K562 (cell line): Measurements from ENCODE around the gene SUDS3. TPM values are rescaled to one million over a fixed set of nuclear protein-coding genes. Genes with fewer than 3 reads are reported as not detected.
A peak's percentile ranks its signal among the peaks of the same experiment; 100 is the strongest.

Experiments used
- HNRNPH1 ChIP-seq: fragments of 200-400 bp; formaldehyde crosslinking; optimal IDR thresholded peaks from 2 replicates; pipeline ENCODE3; 2017; ENCODE audit warnings: low read depth, mild to moderate bottlenecking, low read length, moderate library complexity
- RAD51 ChIP-seq: fragments of 450-650 bp; IDR thresholded peaks from 2 replicates; pipeline ENCODE4 v1.7.1; 2016; ENCODE audit warnings: low read depth, mild to moderate bottlenecking, borderline replicate concordance
- SMAD4 ChIP-seq: fragments of 250-450 bp; sonication (Bioruptor Pico); conservative IDR thresholded peaks from 2 replicates; pipeline ENCODE4 v1.8.0; 2021; ENCODE audit warnings: inconsistent platforms, mild to moderate bottlenecking, moderate library complexity
- SMARCA4 ChIP-seq: fragments of 450-650 bp; IDR thresholded peaks from 2 replicates; pipeline ENCODE4 v1.6.1; 2016
- STAT5B ChIP-seq: fragments of 250-450 bp; sonication (Bioruptor Pico); IDR thresholded peaks from 2 replicates; pipeline ENCODE4 v1.8.0; 2021; ENCODE audit warnings: mild to moderate bottlenecking, inconsistent platforms
- TCF7L2 ChIP-seq: fragments of 150-350 bp; IDR thresholded peaks from 2 replicates; pipeline ENCODE4 v1.6.1; 2016; ENCODE audit warnings: low read depth, mild to moderate bottlenecking, low read length, moderate library complexity
- YBX1 ChIP-seq: fragments of 450-650 bp; IDR thresholded peaks from 2 replicates; pipeline ENCODE4 v1.7.1; 2016; ENCODE audit warnings: mild to moderate bottlenecking
- ZFP30 ChIP-seq: fragments of 250-450 bp; sonication (Bioruptor Pico); IDR thresholded peaks from 2 replicates; pipeline ENCODE4 v1.8.0; 2022; ENCODE audit warnings: moderate library complexity, mild to moderate bottlenecking, inconsistent platforms, borderline replicate concordance
- ZNF431 ChIP-seq: sonication (generic); formaldehyde crosslinking; IDR thresholded peaks from 2 replicates; pipeline ENCODE4 v1.8.0; 2022; ENCODE audit warnings: mild to moderate bottlenecking, missing genetic modification reagents
- polyA plus RNA-seq, 8 experiments: library from polyadenylated mRNA; depleted of rRNA in 4 of 8; stranded (reverse) in 5 of 8; unstranded in 3 of 8; fragments of >200 nt; fragmentation: Nextera tagmentation in 2 of 8; fragmentation: Illumina TruSeq in 1 of 8; extraction: Ambion mirVana in 2 of 8; extraction: Trizol in 1 of 8; gene quantifications; 2 replicates each; pipeline versions ENCODE4 v1.2.1 to v1.2.3, GENCODE V29; 2011 to 2014; ENCODE audit warnings: inconsistent platforms in 1 of 8, missing spikeins in 1 of 8
- total RNA-seq, 7 experiments: library from RNA; depleted of rRNA in 6 of 7; stranded (reverse); fragments of >200 nt in 6 of 7; fragmentation: Illumina TruSeq in 2 of 7; extraction: Trizol in 2 of 7; gene quantifications; 2 replicates each; pipeline versions ENCODE4 v1.2.1 to v1.2.3, GENCODE V29; 2011 to 2021; ENCODE audit warnings: low replicate concordance in 1 of 7
- TF ChIP-seq, protein P1 (sequence below): IDR thresholded peaks from 2 replicates; pipeline ENCODE4 v1.6.1; 2016; ENCODE audit warnings: missing genetic modification characterization, missing compliant biosample characterization
- TF ChIP-seq, protein P2 (sequence below): fragments of 250-450 bp; sonication (Bioruptor Pico); IDR thresholded peaks from 2 replicates; pipeline ENCODE4 v1.4.0; 2020; ENCODE audit warnings: mild to moderate bottlenecking
- TF ChIP-seq, protein P3 (sequence below): fragments of 450-650 bp; IDR thresholded peaks from 2 replicates; pipeline ENCODE4 v1.6.1; 2016; ENCODE audit warnings: low read depth, mild to moderate bottlenecking, moderate library complexity
- TF ChIP-seq, protein P4 (sequence below): IDR thresholded peaks from 2 replicates; pipeline ENCODE4 v1.6.1; 2012; ENCODE audit warnings: low read depth, low read length, improper control_type of control experiment, borderline replicate concordance
- TF ChIP-seq, protein P5 (sequence below): fragments of 250-450 bp; sonication (Bioruptor Pico); IDR thresholded peaks from 2 replicates; pipeline ENCODE4 v1.5.1; 2021; ENCODE audit warnings: mild to moderate bottlenecking

Gene SUDS3
- total and polyA plus RNA-seq, 9 of the 15 experiments (the other 6 are each of a cell fraction or from before 2014, with no cell fraction given), result 6.6 to 30.5 (median 23.3) TPM

DNA sequence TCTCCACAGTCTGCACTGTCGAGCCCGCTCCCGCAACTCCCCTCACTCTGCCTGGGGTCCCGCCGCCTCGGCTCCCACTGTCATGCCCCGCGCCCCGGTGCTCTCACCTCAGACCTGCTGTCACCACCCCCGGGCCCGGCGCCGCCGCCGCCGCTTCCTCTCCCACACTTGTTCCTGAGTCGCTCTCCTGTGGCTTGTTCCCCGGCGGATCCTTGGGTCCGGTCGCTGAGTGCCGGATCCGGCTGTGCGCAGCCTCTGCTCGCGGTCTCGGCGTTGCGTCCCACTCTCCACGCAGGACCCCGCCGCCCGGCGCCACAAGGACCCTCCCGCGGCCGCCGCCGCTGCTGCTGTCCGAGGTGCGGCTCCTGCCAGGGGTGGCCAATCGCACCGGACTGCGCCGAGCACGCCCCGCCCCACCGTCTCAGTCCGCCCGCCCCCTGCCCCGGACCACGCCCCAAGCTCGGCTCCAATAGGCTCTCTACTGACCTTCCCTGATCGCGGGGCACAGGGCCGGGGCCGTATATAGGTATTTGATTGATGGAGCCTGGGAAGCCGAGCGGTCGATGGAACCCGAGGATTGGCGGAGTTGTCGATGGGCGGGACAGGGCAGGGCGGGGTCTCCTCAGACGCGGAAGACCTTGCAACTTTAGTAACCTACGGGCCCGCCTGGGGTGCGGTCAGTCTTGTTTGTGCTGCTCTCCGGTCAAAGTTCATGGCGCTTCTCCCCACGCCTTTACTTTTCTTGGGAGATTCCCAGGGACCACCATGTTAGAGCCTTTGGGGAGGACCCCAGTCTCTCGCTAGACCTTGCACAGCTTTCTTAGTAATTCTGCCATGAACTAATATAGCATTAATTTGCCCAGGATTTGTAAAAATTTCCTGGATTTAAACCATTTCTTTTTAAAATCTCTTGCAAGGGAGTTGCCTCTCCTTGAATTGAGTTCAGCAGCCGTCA, 3.5 kb upstream of the SUDS3 start, which contains the start of gene TAOK3 (continued):
- TF ChIP-seq, protein P1, sequence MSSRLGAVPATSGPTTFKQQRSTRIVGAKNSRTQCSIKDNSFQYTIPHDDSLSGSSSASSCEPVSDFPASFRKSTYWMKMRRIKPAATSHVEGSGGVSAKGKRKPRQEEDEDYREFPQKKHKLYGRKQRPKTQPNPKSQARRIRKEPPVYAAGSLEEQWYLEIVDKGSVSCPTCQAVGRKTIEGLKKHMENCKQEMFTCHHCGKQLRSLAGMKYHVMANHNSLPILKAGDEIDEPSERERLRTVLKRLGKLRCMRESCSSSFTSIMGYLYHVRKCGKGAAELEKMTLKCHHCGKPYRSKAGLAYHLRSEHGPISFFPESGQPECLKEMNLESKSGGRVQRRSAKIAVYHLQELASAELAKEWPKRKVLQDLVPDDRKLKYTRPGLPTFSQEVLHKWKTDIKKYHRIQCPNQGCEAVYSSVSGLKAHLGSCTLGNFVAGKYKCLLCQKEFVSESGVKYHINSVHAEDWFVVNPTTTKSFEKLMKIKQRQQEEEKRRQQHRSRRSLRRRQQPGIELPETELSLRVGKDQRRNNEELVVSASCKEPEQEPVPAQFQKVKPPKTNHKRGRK, result no peak
- TF ChIP-seq SMARCA4 (0 out of 2 replicates have a peak, but pooled peaks have one; percentile 18), HNRNPH1 (no peak), ZNF431 (no peak), ZFP30 (CRISPR knock-in tag) (no peak), RAD51 (peak; percentile 51), YBX1 (no peak), TCF7L2 (no peak), STAT5B (CRISPR knock-in tag) (no peak), SMAD4 (peak; percentile 63)
- TF ChIP-seq, protein P2, sequence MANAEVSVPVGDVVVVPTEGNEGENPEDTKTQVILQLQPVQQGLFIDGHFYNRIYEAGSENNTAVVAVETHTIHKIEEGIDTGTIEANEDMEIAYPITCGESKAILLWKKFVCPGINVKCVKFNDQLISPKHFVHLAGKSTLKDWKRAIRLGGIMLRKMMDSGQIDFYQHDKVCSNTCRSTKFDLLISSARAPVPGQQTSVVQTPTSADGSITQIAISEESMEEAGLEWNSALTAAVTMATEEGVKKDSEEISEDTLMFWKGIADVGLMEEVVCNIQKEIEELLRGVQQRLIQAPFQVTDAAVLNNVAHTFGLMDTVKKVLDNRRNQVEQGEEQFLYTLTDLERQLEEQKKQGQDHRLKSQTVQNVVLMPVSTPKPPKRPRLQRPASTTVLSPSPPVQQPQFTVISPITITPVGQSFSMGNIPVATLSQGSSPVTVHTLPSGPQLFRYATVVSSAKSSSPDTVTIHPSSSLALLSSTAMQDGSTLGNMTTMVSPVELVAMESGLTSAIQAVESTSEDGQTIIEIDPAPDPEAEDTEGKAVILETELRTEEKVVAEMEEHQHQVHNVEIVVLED (CRISPR knock-in tag), result 0 out of 2 replicates have a peak, but pooled peaks have one; percentile 31
- TF ChIP-seq, protein P3, sequence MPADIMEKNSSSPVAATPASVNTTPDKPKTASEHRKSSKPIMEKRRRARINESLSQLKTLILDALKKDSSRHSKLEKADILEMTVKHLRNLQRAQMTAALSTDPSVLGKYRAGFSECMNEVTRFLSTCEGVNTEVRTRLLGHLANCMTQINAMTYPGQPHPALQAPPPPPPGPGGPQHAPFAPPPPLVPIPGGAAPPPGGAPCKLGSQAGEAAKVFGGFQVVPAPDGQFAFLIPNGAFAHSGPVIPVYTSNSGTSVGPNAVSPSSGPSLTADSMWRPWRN, result 0 out of 2 replicates have a peak, but pooled peaks have one; percentile 29
- TF ChIP-seq, protein P4, sequence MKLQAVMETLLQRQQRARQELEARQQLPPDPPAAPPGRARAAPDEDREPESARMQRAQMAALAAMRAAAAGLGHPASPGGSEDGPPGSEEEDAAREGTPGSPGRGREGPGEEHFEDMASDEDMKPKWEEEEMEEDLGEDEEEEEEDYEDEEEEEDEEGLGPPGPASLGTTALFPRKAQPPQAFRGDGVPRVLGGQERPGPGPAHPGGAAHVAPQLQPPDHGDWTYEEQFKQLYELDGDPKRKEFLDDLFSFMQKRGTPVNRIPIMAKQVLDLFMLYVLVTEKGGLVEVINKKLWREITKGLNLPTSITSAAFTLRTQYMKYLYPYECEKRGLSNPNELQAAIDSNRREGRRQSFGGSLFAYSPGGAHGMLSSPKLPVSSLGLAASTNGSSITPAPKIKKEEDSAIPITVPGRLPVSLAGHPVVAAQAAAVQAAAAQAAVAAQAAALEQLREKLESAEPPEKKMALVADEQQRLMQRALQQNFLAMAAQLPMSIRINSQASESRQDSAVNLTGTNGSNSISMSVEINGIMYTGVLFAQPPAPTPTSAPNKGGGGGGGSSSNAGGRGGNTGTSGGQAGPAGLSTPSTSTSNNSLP, result no peak
- TF ChIP-seq, protein P5, sequence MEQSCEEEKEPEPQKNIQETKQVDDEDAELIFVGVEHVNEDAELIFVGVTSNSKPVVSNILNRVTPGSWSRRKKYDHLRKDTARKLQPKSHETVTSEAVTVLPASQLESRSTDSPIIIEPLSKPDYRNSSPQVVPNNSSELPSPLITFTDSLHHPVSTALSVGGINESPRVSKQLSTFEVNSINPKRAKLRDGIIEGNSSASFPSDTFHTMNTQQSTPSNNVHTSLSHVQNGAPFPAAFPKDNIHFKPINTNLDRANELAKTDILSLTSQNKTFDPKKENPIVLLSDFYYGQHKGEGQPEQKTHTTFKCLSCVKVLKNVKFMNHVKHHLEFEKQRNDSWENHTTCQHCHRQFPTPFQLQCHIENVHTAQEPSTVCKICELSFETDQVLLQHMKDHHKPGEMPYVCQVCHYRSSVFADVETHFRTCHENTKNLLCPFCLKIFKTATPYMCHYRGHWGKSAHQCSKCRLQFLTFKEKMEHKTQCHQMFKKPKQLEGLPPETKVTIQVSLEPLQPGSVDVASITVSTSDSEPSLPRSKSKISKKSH (CRISPR knock-in tag), result no peak
